ENCODE measurements around the gene SLX4IP. TPM values are rescaled to one million over a fixed set of nuclear protein-coding genes. Genes with fewer than 3 reads are reported as not detected.

The SLX4IP gene
- total RNA-seq, 1 donor from 2014 or later: 2.6 TPM

- no peak for TF ChIP-seq CTCF (conservative IDR thresholded peaks at IDR 0.05; ENCODE audit: low read depth, low read length)
- no peak for DNase-seq (ENCODE audit: low read depth)
- no peak overlapping the region for H3K4me3 ChIP-seq (ENCODE audit: low read depth, low read length)
Measured at GRCh38 chr20:10502098-10502526, 67.0 kb downstream of the SLX4IP start.

- no peak overlapping the region for H3K4me3 ChIP-seq (ENCODE audit: low read depth, low read length)
- DNase-seq (ENCODE audit: low read depth): no peak
- TF ChIP-seq CTCF (conservative IDR thresholded peaks at IDR 0.05; ENCODE audit: low read depth, low read length): no peak
Measured at GRCh38 chr20:10504608-10504993, 69.5 kb downstream of the SLX4IP start.

GRCh38 chr20:10504994-10505730, 70.1 kb downstream of the SLX4IP start:
- TF ChIP-seq CTCF (conservative IDR thresholded peaks at IDR 0.05; ENCODE audit: low read depth, low read length): no peak
- no peak overlapping the region for H3K4me3 ChIP-seq (ENCODE audit: low read depth, low read length)
- DNase-seq (ENCODE audit: low read depth): peak; percentile 40

GRCh38 chr20:10505827-10506226, 70.7 kb downstream of the SLX4IP start:
- TF ChIP-seq CTCF (conservative IDR thresholded peaks at IDR 0.05; ENCODE audit: low read depth, low read length): no peak
- no peak overlapping the region for H3K4me3 ChIP-seq (ENCODE audit: low read depth, low read length)

GRCh38 chr20:10507052-10507451, 71.9 kb downstream of the SLX4IP start:
- no peak for DNase-seq (ENCODE audit: low read depth)
- TF ChIP-seq CTCF (conservative IDR thresholded peaks at IDR 0.05; ENCODE audit: low read depth, low read length): no peak
- H3K4me3 ChIP-seq (ENCODE audit: low read depth, low read length): no peak overlapping the region

More at GRCh38 chr20:10505827-10506226, 70.7 kb downstream of the SLX4IP start:
- DNase-seq (ENCODE audit: low read depth): no peak

- DNase-seq (ENCODE audit: low read depth): no peak
- TF ChIP-seq CTCF (conservative IDR thresholded peaks at IDR 0.05; ENCODE audit: low read depth, low read length): no peak
- no peak overlapping the region for H3K4me3 ChIP-seq (ENCODE audit: low read depth, low read length)
Measured at GRCh38 chr20:10508060-10508459, 73.0 kb downstream of the SLX4IP start.
